DOHH2 (cell line): Measurements from ENCODE around the gene POLR1F.

Experiments
- CTCF ChIP-seq: fragments of 200-600 bp; sonication (generic); IDR thresholded peaks from one replicate; pipeline ENCODE4 v1.5.1; 2014; ENCODE audit warnings: antibody characterized with exemption, mild to moderate bottlenecking, low read depth, low read length; ENCODE audit not compliant: poor library complexity, severe bottlenecking
- EZH2phosphoT487 ChIP-seq: fragments of 200-600 bp; sonication (generic); IDR thresholded peaks from 2 replicates; pipeline ENCODE4 v1.6.1; 2017; ENCODE audit warnings: borderline replicate concordance, mild to moderate bottlenecking, antibody characterized with exemption, low read length, moderate library complexity, mixed read lengths

- TF ChIP-seq CTCF (no peak), EZH2phosphoT487 (no peak)
Measured at GRCh38 chr7:19701471-19701870, 7.4 kb downstream of the POLR1F start.
